Measurements from ENCODE around the gene STXBP5. TPM values are rescaled to one million over a fixed set of nuclear protein-coding genes. Genes with fewer than 3 reads are reported as not detected.

The STXBP5 gene
- total RNA-seq, 4 donors from 2014 or later = 25.6 to 40.0 (median 30.4) TPM

- peaks cover 0 to 9% (median 0%) of the 10 kb centered on the region in 3 donors for H3K36me3 ChIP-seq
- H3K9me3 ChIP-seq = no peaks in the 10 kb centered on the region
- no peak overlapping the region for H3K4me3 ChIP-seq
- intact Hi-C loops (cut with DNase I) = no loop called here
- 36 to 52% methylated on average over 3 of the region's 3 CpGs for WGBS, 2 donors
- H3K27me3 ChIP-seq = no peaks in the 10 kb centered on the region
- H3K4me1 ChIP-seq = peaks cover 0 to 5% (median 0%) of the 10 kb centered on the region in 3 donors
- TF ChIP-seq POLR2A (IDR thresholded peaks at IDR 0.05) = no peak
- no peak for TF ChIP-seq CTCF (IDR thresholded peaks at IDR 0.05)
- no peak for DNase-seq
- no peak overlapping the region for H3K27ac ChIP-seq
Measured at GRCh38 chr6:147287869-147288271, 83.7 kb downstream of the STXBP5 start.

GRCh38 chr6:147297124-147297523 lies 92.9 kb downstream of the STXBP5 start:
- H3K4me1 ChIP-seq = no peaks in the 10 kb centered on the region
- no peak overlapping the region for H3K4me3 ChIP-seq
- H3K27me3 ChIP-seq = no peaks in the 10 kb centered on the region
- no peak for DNase-seq
- no peak for TF ChIP-seq POLR2A (IDR thresholded peaks at IDR 0.05)
- TF ChIP-seq CTCF (IDR thresholded peaks at IDR 0.05) = no peak
- no peak overlapping the region for H3K27ac ChIP-seq
- peaks cover 0 to 18% (median 9%) of the 10 kb centered on the region in 3 donors for H3K9me3 ChIP-seq
- intact Hi-C loops (cut with DNase I) = no loop called here
- WGBS, 2 donors = 96 to 97% methylated on average over 2 of the region's 2 CpGs
- peaks cover 0 to 30% (median 0%) of the 10 kb centered on the region in 3 donors for H3K36me3 ChIP-seq

DNA sequence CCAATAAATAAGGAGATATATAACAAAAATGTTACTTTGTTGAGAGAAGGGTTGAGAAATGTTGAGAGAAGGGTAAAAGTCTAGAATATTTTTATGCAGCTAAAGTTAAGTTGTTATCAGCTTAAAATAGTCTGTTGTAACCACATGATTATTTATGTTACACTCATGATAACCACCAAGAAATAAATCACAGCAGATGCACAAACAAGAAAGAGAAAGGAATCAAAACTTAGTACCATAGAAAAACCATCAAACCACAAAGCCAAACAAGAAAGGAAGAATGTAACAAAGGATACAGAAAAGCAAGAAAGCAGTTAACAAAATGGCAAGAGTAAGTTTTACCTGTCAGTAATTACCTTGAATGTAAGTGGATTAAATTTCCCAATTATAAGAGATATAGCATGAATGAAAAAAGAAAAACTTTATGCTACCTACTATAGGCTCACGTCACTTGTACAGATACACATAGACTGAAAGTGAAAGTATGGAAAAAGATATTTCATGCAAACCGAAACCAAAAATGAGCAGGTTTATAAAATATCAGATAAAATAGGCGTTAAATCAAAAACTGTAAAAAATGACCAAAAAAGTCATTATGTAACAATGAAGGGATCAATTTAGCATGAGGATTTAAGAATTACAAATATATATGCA lies 93.6 kb downstream of the STXBP5 start:
- DNase-seq = no peak
- intact Hi-C loops (cut with DNase I) = no loop called here
- H3K9me3 ChIP-seq = peaks cover 0 to 18% (median 9%) of the 10 kb centered on the region in 3 donors
- WGBS, 2 donors = 82 to 89% methylated on average over 3 of the region's 3 CpGs
- no peak for TF ChIP-seq POLR2A (IDR thresholded peaks at IDR 0.05)
- no peak for TF ChIP-seq CTCF (IDR thresholded peaks at IDR 0.05)
- H3K27ac ChIP-seq = no peak overlapping the region
- H3K4me1 ChIP-seq = no peaks in the 10 kb centered on the region
- peaks cover 0 to 35% (median 0%) of the 10 kb centered on the region in 3 donors for H3K36me3 ChIP-seq
- H3K4me3 ChIP-seq = no peak overlapping the region
- H3K27me3 ChIP-seq = no peaks in the 10 kb centered on the region

- H3K4me1 ChIP-seq = no peaks in the 10 kb centered on the region
- no peak for DNase-seq
- H3K9me3 ChIP-seq = peaks cover 0 to 18% (median 9%) of the 10 kb centered on the region in 3 donors
- no peak overlapping the region for H3K4me3 ChIP-seq
- H3K27ac ChIP-seq = no peak overlapping the region
- TF ChIP-seq CTCF (IDR thresholded peaks at IDR 0.05) = no peak
- TF ChIP-seq POLR2A (IDR thresholded peaks at IDR 0.05) = no peak
- 53 to 72% methylated on average over 2 of the region's 2 CpGs for WGBS, 2 donors
- peaks cover 0 to 42% (median 0%) of the 10 kb centered on the region in 3 donors for H3K36me3 ChIP-seq
- no peaks in the 10 kb centered on the region for H3K27me3 ChIP-seq
- intact Hi-C loops (cut with DNase I) = no loop called here
Measured at GRCh38 chr6:147298461-147298860, 94.2 kb downstream of the STXBP5 start.

- Histone ChIP-seq H3K27ac (no peak overlapping the region), H3K36me3 (peaks cover 0 to 48% (median 0%) of the 10 kb centered on the region in 3 donors), H3K27me3 (no peaks in the 10 kb centered on the region), H3K9me3 (peaks cover 0 to 18% (median 9%) of the 10 kb centered on the region in 3 donors), H3K4me3 (no peak overlapping the region), H3K4me1 (no peaks in the 10 kb centered on the region)
- no peak for DNase-seq
- intact Hi-C loops (cut with DNase I) = no loop called here
- 82 to 84% methylated on average over 3 of the region's 3 CpGs for WGBS, 2 donors
- TF ChIP-seq POLR2A (IDR thresholded peaks at IDR 0.05) (no peak), CTCF (IDR thresholded peaks at IDR 0.05) (no peak)
Measured at GRCh38 chr6:147299035-147299434, 94.8 kb downstream of the STXBP5 start.

All from esophagus squamous epithelium (tissue), 5 donors.